ENCODE data around the gene DOK5.
"Not testable (repeated sequence)": the region's sequence is repeated elsewhere in the genome, so short reads cannot be mapped to it uniquely, and the experiment has no call there.

Gene DOK5

DNA sequence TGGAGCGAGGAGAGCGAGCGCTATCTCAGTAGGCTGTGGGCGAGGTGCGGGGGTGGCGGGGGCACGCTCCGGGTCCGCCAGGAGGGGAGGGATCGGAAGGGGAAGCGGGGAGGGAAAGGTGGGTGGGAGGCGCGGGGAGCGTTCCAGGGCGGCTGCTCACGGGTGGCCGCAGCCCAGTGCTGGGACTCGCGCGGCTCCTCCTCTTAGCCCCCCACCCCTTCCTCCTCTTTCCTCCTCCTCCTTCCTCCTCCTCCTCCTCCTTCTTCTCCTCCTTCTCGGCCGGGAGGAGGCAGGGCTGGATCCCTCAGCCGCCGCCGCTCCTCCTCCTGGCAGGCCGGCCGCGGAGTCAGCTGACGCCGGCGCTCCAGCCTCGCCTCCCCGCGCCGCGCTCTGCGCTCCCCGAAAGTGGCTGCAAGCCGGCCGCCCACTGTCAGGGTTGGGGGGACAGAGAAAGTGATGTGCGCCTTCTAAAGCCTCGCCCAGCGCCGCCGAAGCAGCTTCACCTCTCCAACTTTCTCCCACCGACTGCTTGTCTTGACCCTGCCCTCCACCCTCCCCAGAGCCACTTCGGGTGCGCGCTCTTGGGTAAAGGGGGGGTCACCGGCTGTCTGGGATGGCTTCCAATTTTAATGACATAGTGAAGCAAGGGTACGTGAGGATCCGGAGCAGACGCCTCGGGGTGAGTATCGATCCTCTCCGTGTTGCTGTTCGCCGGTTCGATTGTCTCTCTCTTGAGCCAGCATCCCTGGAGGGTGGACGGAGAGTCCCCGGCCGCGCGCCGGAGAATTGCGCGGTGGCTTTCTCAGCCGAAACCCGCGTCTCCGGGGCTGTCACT is at the start of gene DOK5:
TSS of gene DOK5 (plus strand) at position 260 of the 835 bp plus-strand sequence. CDS start at position 614, 354 bp downstream.
- no peak within 1 kb of the TSS for H3K27ac ChIP-seq
- TF ChIP-seq, protein P1, sequence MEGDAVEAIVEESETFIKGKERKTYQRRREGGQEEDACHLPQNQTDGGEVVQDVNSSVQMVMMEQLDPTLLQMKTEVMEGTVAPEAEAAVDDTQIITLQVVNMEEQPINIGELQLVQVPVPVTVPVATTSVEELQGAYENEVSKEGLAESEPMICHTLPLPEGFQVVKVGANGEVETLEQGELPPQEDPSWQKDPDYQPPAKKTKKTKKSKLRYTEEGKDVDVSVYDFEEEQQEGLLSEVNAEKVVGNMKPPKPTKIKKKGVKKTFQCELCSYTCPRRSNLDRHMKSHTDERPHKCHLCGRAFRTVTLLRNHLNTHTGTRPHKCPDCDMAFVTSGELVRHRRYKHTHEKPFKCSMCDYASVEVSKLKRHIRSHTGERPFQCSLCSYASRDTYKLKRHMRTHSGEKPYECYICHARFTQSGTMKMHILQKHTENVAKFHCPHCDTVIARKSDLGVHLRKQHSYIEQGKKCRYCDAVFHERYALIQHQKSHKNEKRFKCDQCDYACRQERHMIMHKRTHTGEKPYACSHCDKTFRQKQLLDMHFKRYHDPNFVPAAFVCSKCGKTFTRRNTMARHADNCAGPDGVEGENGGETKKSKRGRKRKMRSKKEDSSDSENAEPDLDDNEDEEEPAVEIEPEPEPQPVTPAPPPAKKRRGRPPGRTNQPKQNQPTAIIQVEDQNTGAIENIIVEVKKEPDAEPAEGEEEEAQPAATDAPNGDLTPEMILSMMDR (IDR thresholded peaks at IDR 0.05) = no peak
- TF ChIP-seq ZFX (IDR thresholded peaks at IDR 0.05; ENCODE audit: borderline replicate concordance) = no peak

DNA sequence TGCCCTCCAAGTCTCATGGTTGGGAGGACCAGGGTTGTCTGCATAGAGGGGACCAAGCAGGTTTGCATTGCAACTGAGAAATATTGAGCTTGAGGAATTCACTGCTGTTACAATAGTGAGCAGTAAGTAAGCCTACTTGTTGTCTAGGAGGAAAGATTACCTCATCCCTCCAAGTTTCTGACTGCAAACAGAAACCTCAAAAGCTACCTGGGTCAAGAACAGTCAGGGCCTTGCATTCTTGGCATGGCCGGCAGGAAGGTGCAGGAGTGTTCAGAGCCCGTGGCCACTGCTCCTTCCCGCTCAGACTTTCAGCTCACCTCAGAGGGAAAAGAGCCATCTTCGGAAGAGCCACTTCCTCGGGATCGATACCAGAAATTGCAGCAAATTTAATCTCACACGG is 46.0 kb upstream of the DOK5 start:
- no peak for TF ChIP-seq ZFX (IDR thresholded peaks at IDR 0.05; ENCODE audit: borderline replicate concordance)
- TF ChIP-seq, protein P1 (IDR thresholded peaks at IDR 0.05) = no peak

DNA sequence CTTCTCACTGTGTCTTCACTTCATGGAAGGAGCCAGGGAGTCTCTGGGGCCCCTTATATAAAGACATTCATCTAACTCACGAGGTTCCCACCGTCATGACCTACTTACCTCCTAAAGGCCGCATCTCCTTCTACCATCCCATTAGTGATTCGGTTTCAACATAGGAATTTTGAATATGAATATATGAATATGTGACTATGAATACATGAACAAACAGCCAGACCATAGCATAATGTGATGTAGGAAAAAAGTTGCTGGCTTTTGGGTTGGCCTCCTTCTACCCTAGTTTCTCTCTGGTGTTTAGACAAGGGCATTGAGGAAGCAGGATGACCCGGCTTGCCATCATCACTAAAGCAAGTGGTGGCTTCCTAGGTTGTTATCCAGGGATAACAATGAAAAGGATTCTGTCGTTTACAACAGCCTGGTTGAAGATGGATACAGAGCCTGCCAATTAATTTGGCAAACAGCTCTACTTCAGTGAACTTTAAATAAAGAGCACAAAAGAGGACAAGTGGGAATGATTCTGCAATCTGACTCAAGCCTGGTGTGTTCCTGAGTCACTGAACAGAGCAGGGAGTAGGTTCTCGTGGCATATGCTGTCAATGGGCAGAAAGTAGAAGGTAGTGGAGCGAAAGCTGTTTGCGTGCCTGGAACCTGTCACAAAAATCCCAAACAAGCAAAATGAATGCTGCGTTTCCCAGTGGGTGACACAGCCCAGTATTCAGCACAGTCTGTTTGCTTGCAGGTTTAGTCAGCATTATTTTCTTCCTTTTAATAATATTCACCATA is 44.0 kb upstream of the DOK5 start:
- no peak overlapping the region for H3K27ac ChIP-seq
- TF ChIP-seq ZFX (IDR thresholded peaks at IDR 0.05; ENCODE audit: borderline replicate concordance) = no peak
- TF ChIP-seq, protein P1 (IDR thresholded peaks at IDR 0.05) = no peak

More for the DNA sequence above, 46.0 kb upstream of the DOK5 start:
- H3K27ac ChIP-seq = no peak overlapping the region

DNA sequence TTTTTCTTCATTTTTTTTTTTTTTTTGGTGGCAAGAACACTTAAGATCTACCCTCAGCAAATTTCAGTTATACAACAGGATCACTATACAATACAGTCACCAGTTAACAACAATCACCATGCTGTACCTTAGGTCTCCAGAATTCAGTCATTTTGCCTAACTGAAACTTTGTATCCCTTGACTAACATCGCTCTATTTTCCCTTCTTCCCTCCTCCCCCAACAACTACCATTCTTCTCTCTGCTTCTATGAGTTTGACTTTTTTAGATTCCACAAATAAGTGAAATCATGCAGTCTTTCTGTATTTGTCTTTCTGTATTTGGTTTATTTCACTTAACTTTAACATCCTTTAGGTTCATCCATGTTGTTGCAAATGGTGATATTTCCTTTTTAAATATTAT is 42.4 kb upstream of the DOK5 start:
- no peak overlapping the region for H3K27ac ChIP-seq
- TF ChIP-seq, protein P1 (IDR thresholded peaks at IDR 0.05) = no peak

DNA sequence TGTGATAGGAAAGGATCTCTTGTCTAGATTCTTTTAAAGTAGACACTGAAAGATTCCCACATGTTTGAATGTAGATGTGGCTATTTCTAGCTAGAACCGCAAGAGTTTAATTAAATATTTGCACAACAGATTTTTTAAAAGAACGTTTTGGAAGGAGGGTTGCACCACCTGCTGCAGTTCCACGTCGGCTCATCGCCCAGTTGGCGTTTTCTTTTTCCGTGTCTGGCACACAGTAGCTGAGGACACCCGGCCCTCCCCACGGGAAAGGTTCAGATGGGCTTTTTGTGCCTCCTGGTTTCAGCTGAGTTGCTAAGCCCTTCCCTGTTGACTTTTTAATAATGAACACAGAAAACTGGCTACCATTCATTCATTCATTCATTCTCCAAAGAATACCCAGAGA is 41.8 kb upstream of the DOK5 start:
- no peak overlapping the region for H3K27ac ChIP-seq
- TF ChIP-seq, protein P1 (IDR thresholded peaks at IDR 0.05) = no peak
- no peak for TF ChIP-seq ZFX (IDR thresholded peaks at IDR 0.05; ENCODE audit: borderline replicate concordance)

DNA sequence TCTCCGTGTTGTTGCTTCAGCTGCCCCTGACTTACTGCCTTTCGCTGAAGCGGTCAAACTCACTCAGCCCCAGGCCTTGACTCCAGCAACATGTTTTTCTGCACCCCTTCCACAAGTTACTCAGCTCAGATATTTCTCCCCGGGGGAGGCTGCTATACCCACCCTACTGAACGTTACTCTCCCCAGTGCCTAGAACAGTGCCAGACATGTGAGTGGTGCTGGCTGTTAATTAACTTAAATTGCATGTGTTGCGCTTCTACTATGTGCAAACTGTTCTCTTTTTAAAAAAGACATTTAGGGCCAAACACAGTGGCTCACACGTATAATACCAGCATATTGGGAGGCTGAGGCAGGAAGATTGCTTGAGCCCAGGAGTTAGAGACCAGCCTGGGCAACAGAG is 41.2 kb upstream of the DOK5 start:
- no peak for TF ChIP-seq ZFX (IDR thresholded peaks at IDR 0.05; ENCODE audit: borderline replicate concordance)
- TF ChIP-seq, protein P1 (IDR thresholded peaks at IDR 0.05) = no peak
- no peak overlapping the region for H3K27ac ChIP-seq

DNA sequence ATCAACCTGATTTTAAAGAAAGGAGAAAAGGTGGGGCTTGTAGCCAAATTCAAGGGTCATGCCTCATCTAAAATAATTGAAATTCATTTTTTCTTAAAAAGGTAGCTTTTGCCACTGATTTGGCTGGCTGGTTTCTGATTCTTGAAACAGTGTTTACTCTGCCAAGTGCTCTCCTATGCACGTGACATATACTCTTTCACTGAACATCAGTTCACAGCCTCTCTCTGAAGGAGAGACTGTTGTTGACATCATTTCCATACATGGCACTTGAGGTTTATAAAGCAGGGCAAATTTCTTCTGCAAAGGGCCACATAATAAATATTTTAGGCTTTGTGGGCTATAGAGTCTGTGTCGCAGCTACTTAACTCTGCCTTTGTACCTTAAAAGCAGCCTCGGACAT is 40.4 kb upstream of the DOK5 start:
- H3K27ac ChIP-seq = no peak overlapping the region
- TF ChIP-seq ZFX (IDR thresholded peaks at IDR 0.05; ENCODE audit: borderline replicate concordance) = no peak
- TF ChIP-seq, protein P1 (IDR thresholded peaks at IDR 0.05) = no peak

DNA sequence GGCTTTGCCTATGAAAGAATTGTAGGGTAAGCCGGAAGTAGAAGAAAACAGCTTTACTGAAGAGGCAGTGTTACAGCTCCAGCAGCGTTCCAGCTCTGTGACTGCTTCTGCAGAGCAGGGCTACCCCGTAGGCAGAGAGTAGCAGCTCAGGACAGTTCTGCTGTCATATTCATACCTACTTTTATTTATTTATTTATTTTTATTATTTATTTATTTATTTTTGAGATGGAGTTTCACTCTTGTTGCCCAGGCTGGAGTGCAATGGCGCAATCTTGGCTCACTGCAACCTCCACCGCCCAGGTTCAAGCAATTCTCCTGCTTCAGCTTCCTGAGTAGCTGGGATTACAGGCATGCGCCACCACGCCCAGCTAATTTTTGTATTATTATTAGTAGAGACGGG is 39.0 kb upstream of the DOK5 start:
- not testable (repeated sequence) for H3K27ac ChIP-seq

All from 22Rv1 (cell line).